ENCODE results near the gene C11orf24.

DNA sequence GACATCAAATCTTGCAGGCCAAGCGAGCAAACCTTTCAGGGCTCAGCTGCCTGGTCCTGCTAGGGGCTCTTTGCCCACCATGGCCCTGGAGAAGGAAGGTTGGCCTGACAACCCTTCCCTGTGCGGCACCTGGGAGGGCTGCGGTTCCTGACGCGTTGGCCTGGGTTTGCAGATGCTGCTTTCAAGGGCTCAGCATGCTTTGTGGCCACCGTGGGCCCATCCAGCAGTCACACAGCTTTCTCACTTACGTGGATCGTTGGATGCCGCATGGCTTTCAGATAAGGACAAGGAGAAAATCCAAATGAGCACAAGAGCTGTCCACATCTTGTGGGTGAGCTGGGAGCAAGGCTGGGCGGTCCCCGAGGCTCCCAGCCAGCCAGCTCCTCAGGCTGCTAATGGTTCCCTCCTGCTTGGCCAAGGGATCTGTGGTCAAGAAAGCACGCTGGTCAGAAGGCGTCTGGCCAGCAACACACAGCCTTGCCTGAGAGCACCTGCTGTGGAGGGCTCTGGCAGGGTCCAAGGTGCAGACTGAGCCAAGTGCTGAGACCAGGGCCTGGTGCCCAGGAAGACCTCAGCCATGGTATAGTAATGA, 8.2 kb downstream of the C11orf24 start:
- TF ChIP-seq, protein P1, sequence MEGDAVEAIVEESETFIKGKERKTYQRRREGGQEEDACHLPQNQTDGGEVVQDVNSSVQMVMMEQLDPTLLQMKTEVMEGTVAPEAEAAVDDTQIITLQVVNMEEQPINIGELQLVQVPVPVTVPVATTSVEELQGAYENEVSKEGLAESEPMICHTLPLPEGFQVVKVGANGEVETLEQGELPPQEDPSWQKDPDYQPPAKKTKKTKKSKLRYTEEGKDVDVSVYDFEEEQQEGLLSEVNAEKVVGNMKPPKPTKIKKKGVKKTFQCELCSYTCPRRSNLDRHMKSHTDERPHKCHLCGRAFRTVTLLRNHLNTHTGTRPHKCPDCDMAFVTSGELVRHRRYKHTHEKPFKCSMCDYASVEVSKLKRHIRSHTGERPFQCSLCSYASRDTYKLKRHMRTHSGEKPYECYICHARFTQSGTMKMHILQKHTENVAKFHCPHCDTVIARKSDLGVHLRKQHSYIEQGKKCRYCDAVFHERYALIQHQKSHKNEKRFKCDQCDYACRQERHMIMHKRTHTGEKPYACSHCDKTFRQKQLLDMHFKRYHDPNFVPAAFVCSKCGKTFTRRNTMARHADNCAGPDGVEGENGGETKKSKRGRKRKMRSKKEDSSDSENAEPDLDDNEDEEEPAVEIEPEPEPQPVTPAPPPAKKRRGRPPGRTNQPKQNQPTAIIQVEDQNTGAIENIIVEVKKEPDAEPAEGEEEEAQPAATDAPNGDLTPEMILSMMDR (IDR thresholded peaks at IDR 0.05) = no peak
- no peak for TF ChIP-seq POLR2A (IDR thresholded peaks at IDR 0.05)

Data from heart left ventricle (tissue), 13 donors.